Activated CD8-positive, alpha-beta memory T cell treated with anti-CD3 and anti-CD28 coated beads, Interleukin-2, amount 10 ng/mL, durations not matched to agents 7 days and 5 days (primary cell): Measurements from ENCODE around the gene ETFRF1. TPM values are rescaled to one million over a fixed set of nuclear protein-coding genes. Genes with fewer than 3 reads are reported as not detected.

Source experiments
- ATAC-seq: fragments of 150-1000 bp; cut with Tn5 transposase; one replicate; pipeline ENCODE4 v1.10.0; 2021; ENCODE audit warnings: moderate library complexity
- CTCF ChIA-PET: fragments of 350-600 bp; sonication (Branson Sonifier 250); formaldehyde crosslinking; loops from one replicate; lab custom pipeline; 2021; ENCODE audit warnings: antibody characterized with exemption; lab: Charles Lee
- DNase-seq: peaks from one replicate; pipeline ENCODE4 v3.0.0-alpha.2; 2020
- H3K27ac Mint-ChIP-seq: one replicate; pipeline ENCODE4 v1.8.0; 2021; ENCODE audit warnings: mild to moderate bottlenecking, mixed read lengths
- H3K27me3 Mint-ChIP-seq: one replicate; pipeline ENCODE4 v1.8.0; 2021; ENCODE audit warnings: mixed read lengths
- H3K36me3 Mint-ChIP-seq: one replicate; pipeline ENCODE4 v1.8.0; 2021; ENCODE audit warnings: mild to moderate bottlenecking, mixed read lengths
- H3K4me1 Mint-ChIP-seq: one replicate; pipeline ENCODE4 v1.8.0; 2021; ENCODE audit warnings: mixed read lengths
- H3K4me3 Mint-ChIP-seq: one replicate; pipeline ENCODE4 v1.8.0; 2021; ENCODE audit warnings: mild to moderate bottlenecking, moderate library complexity, mixed read lengths
- H3K9me3 Mint-ChIP-seq: one replicate; pipeline ENCODE4 v1.8.0; 2022; ENCODE audit warnings: low read depth, mixed read lengths
- total RNA-seq, 2 experiments: library from RNA; stranded (reverse); gene quantifications; one replicate each; pipeline ENCODE4 v1.2.3, GENCODE V29; 2021

Gene ETFRF1
- total RNA-seq, 2 experiments from 2014 or later, result 9.3 to 10.9 TPM

GRCh38 chr12:25242981-25243679 is 48.1 kb downstream of the ETFRF1 start:
- Mint-ChIP-seq H3K9me3 (no peaks in the 10 kb centered on the region), H3K27me3 (no peaks in the 10 kb centered on the region), H3K4me1 (peaks cover 32% of the 10 kb centered on the region), H3K4me3 (no peak overlapping the region), H3K27ac (no peak overlapping the region), H3K36me3 (peaks cover 43% of the 10 kb centered on the region)
- CTCF ChIA-PET, result interaction anchor here (2.8 kb wide), 1 partner anchor 8 kb away, joined by 25 read pairs; the partner anchor contains the start of gene KRAS
- ATAC-seq (no peak), DNase-seq (no peak)

- peaks cover 36% of the 10 kb centered on the region for H3K4me1 Mint-ChIP-seq
- no peak overlapping the region for H3K4me3 Mint-ChIP-seq
- CTCF ChIA-PET, result no interaction called here
- DNase-seq (no peak), ATAC-seq (no peak)
- H3K27ac Mint-ChIP-seq, result no peak overlapping the region
- H3K36me3 Mint-ChIP-seq, result peaks cover 47% of the 10 kb centered on the region
- H3K27me3 Mint-ChIP-seq, result no peaks in the 10 kb centered on the region
- no peaks in the 10 kb centered on the region for H3K9me3 Mint-ChIP-seq
These were observed 48.6 kb downstream of the ETFRF1 start for GRCh38 chr12:25243680-25243990.

GRCh38 chr12:25245491-25245890 is 50.5 kb downstream of the ETFRF1 start:
- H3K9me3 Mint-ChIP-seq, result no peaks in the 10 kb centered on the region
- ATAC-seq (no peak), DNase-seq (no peak)
- H3K27ac Mint-ChIP-seq, result no peak overlapping the region
- H3K27me3 Mint-ChIP-seq, result no peaks in the 10 kb centered on the region
- CTCF ChIA-PET, result interaction anchor here (1.3 kb wide), 1 partner anchor 142 kb away, joined by 5 read pairs; no protein-coding TSS in a partner anchor
- H3K36me3 Mint-ChIP-seq, result peaks cover 41% of the 10 kb centered on the region
- peaks cover 42% of the 10 kb centered on the region for H3K4me1 Mint-ChIP-seq
- no peak overlapping the region for H3K4me3 Mint-ChIP-seq

- Mint-ChIP-seq H3K9me3 (no peaks in the 10 kb centered on the region), H3K27me3 (peaks cover 6% of the 10 kb centered on the region), H3K4me1 (peaks cover 34% of the 10 kb centered on the region), H3K36me3 (peaks cover 33% of the 10 kb centered on the region), H3K27ac (no peak overlapping the region), H3K4me3 (no peak overlapping the region)
- ATAC-seq (no peak), DNase-seq (no peak)
- CTCF ChIA-PET, result no interaction called here
These were observed 53.1 kb downstream of the ETFRF1 start for GRCh38 chr12:25248137-25248536.

DNA sequence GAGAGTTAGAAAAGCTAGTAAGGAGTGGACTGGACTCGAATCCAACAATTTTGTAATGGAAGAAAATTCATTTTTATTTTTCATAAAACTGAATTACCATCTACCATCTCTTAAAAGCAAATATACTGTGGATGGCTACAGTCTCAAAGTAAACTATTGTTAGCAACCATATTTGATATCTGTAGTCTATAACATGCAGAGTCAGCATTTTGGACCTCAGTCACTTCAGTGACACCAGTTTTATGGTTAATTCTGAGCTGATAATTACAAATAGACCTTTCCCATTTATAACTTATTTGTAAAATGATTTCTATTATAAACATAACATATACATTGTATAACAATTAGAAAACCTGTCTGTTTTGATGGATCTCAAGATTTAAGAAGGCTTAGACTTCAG is 53.7 kb downstream of the ETFRF1 start:
- Mint-ChIP-seq H3K36me3 (peaks cover 32% of the 10 kb centered on the region), H3K27ac (no peak overlapping the region), H3K9me3 (no peaks in the 10 kb centered on the region), H3K27me3 (peaks cover 6% of the 10 kb centered on the region), H3K4me1 (peaks cover 36% of the 10 kb centered on the region), H3K4me3 (peak overlapping the region; percentile 85)
- DNase-seq (no peak), ATAC-seq (no peak)
- CTCF ChIA-PET, result interaction anchor here (1.5 kb wide), 1 partner anchor 139 kb away, joined by 9 read pairs; no protein-coding TSS in a partner anchor

GRCh38 chr12:25249931-25250738 is 55.1 kb downstream of the ETFRF1 start:
- Mint-ChIP-seq H3K36me3 (peaks cover 23% of the 10 kb centered on the region), H3K27me3 (peaks cover 6% of the 10 kb centered on the region), H3K27ac (peak overlapping the region; percentile 89), H3K4me3 (peak overlapping the region; percentile 85), H3K9me3 (no peaks in the 10 kb centered on the region), H3K4me1 (peaks cover 36% of the 10 kb centered on the region)
- peak; percentile 57 for ATAC-seq
- CTCF ChIA-PET, result interaction anchor here (1.0 to 2.3 kb wide), 6 partner anchors 8 to 137 kb away, joined by 3 to 25 read pairs (median 4); no protein-coding TSS in a partner anchor
- peak; percentile 69 for DNase-seq

DNA sequence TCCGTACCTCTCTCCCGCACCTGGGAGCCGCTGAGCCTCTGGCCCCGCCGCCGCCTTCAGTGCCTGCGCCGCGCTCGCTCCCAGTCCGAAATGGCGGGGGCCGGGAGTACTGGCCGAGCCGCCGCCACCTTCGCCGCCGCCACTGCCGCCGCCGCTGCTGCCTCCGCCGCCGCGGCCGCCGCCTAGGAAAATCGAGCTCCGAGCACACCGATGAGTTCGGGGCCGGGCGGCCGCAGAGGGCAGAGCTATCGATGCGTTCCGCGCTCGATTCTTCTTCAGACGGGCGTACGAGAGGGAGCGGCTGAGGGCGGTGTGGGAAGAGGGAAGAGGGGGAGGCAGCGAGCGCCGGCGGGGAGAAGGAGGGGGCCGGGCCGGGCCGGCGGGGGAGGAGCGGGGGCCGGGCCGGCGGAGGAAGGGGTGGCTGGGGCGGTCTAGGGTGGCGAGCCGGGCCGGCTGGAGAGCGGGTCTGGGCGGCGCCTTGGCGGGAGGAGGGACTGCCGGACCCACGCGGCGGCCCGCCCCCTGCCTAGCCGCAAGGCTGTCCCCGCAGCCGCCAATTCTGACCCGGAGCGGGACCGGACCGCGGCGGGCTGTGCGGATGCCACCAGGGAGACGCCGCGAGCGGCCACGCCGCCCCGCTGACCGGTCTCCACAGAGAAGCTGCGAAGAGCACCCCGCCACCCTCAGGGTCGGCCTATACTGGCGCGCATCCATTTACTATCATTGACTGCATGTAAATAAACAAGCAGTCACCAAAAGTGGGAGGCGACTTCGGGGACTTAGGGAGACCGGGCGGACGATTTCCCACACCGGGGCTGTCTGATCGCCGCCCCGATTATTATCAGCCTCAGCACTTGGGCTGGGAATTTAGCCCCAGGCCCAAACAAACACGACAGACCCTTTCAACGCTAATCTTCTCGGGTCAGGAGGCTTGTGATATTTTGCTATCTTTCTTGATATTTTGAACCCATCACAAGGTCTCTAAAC is 56.0 kb downstream of the ETFRF1 start, which contains the start of gene KRAS:
Gene KRAS (minus strand): TSS at position 186 of the 987 bp plus-strand sequence.
- peaks cover 9% of the 10 kb centered on the region for H3K27me3 Mint-ChIP-seq
- DNase-seq (peak; percentile 95), ATAC-seq (peak; percentile 89)
- no peaks in the 10 kb centered on the region for H3K9me3 Mint-ChIP-seq
- H3K36me3 Mint-ChIP-seq, result peaks cover 14% of the 10 kb centered on the region
- peak within 1 kb of the TSS; percentile 85 for H3K4me3 Mint-ChIP-seq
- CTCF ChIA-PET, result interaction anchor here (0.7 to 2.3 kb wide), 6 partner anchors 9 to 134 kb away, joined by 3 to 25 read pairs (median 4); no protein-coding TSS in a partner anchor
- H3K4me1 Mint-ChIP-seq, result peaks cover 32% of the 10 kb centered on the region
- peak within 1 kb of the TSS; percentile 89 for H3K27ac Mint-ChIP-seq

DNA sequence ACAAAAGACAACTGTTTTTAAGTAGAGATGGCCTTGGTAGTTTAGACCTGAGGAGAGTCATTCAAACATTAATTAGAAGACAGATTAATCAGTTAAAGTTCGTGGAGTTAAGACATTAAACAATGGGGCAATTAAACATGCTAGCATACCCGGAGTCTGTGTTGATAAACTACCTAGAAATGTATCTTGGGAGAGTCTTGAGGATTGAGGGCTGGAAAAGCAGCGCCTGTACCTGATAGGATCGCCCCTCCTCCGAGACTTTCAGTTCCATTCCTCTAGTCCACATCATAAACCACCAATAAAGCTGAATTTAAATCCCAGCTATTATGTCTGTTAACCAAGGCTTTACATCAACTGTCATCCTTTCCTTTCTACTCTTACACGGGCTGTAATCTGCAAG is 56.7 kb downstream of the ETFRF1 start:
- Mint-ChIP-seq H3K27ac (peak overlapping the region; percentile 73), H3K9me3 (no peaks in the 10 kb centered on the region), H3K4me1 (peaks cover 29% of the 10 kb centered on the region), H3K36me3 (peaks cover 11% of the 10 kb centered on the region), H3K27me3 (peaks cover 9% of the 10 kb centered on the region), H3K4me3 (peak overlapping the region; percentile 85)
- CTCF ChIA-PET, result interaction anchor here (1.6 to 2.3 kb wide), 2 partner anchors 10 to 126 kb away, joined by 4 to 25 read pairs; no protein-coding TSS in a partner anchor
- DNase-seq (no peak), ATAC-seq (no peak)

DNA sequence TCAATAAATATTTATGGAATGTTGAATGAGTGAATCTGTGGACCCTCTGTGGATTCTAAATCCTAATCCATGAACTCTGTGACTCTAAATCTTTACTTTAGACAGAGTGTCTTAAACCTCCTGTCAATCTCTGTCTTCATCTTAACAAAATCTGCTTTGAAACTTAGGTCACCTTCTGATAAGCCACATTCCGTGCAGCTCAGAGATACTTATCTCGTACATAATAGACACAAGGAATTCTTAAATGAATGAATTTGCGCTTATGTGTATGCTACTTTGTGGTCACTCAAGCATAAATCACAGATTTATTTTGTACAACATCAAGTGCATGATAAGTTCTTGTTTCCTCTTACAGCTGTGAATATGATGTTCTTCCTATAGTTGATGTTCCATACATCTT is 57.9 kb downstream of the ETFRF1 start:
- DNase-seq (no peak), ATAC-seq (no peak)
- Mint-ChIP-seq H3K4me1 (peaks cover 24% of the 10 kb centered on the region), H3K36me3 (peaks cover 6% of the 10 kb centered on the region), H3K9me3 (no peaks in the 10 kb centered on the region), H3K4me3 (no peak overlapping the region), H3K27ac (no peak overlapping the region), H3K27me3 (peaks cover 9% of the 10 kb centered on the region)
- CTCF ChIA-PET, result no interaction called here

DNA sequence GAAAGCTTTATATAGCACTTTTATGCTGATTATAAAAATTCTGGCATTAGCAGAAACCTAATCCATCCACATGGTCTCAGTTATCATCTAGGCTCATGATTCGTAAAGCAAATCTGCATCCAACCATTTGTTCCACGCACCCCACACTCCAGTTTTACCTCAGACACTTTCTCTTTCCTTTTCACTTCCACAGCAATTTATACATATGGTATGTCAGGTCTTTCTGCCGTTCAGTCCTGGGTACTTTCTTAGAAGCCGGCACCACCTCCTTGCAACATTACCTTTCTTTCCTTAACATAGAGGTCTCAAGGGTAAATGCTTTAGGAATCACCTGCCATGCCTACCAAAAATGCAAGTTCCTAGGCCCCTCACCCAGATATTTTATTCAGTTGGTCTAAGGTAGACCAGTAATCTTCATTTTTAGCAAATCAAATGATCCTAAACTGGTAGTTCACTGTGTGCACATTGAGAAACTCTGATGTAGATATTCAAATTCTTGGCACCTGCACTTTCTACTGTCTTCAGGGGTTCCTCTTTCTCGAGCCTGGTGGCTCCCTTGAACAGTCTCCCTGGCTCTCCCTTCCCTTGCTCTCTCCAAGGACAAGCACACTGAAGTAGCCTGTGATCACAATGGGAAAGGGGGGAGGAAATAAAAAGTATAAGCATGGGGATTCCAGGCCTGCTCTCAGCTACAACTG is 58.5 kb downstream of the ETFRF1 start:
- DNase-seq (no peak), ATAC-seq (no peak)
- CTCF ChIA-PET, result interaction anchor here (0.6 kb wide), 1 partner anchor 166 kb away, joined by 3 read pairs; no protein-coding TSS in a partner anchor
- H3K36me3 Mint-ChIP-seq, result peaks cover 2% of the 10 kb centered on the region
- peaks cover 9% of the 10 kb centered on the region for H3K27me3 Mint-ChIP-seq
- peaks cover 20% of the 10 kb centered on the region for H3K4me1 Mint-ChIP-seq
- no peak overlapping the region for H3K4me3 Mint-ChIP-seq
- H3K9me3 Mint-ChIP-seq, result no peaks in the 10 kb centered on the region
- no peak overlapping the region for H3K27ac Mint-ChIP-seq

DNA sequence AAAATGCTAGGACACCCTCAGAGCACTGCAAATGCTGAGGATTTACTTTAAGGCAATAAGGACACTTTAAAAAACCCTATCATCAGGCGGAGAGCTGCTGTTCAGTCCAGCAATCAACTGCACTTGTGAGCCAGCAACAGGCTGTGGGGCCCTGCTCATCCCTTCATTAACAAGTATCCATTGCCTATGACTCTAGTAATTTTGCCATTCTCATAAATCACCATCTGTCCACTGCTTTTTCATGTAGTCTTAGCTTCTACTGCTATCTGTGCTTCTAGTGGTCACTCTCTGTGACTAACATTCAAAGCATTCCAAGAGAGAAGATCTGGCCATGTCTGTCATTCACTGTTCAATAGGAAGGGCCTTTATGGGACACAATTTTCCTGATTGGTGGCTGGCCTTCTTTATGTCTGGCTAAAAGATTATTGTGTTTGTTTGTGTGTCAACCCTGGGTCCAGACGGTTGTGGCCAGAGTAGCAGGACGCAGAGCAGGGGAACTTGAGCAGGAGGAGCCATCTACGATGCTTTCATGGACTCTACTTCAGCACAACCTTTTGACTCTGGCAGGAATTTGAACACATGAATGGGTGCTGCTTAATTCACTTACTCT is 59.3 kb downstream of the ETFRF1 start:
- CTCF ChIA-PET, result interaction anchor here (0.6 to 1.5 kb wide), 3 partner anchors 69 to 167 kb away, joined by 3 to 4 read pairs (median 3); no protein-coding TSS in a partner anchor
- Mint-ChIP-seq H3K27ac (no peak overlapping the region), H3K4me1 (peaks cover 18% of the 10 kb centered on the region), H3K4me3 (no peak overlapping the region), H3K9me3 (no peaks in the 10 kb centered on the region), H3K27me3 (peaks cover 9% of the 10 kb centered on the region), H3K36me3 (peaks cover 2% of the 10 kb centered on the region)
- DNase-seq, result no peak
- no peak for ATAC-seq
